A549 treated with GW870086 at 1 μM for 4 hours (cell line): ENCODE measurements around the gene IMP3. TPM values are rescaled to one million over a fixed set of nuclear protein-coding genes. Genes with fewer than 3 reads are reported as not detected.

Experiments
- total RNA-seq: library from RNA; stranded (reverse); fragments of 200-300 nt; extraction: Qiagen RNA extraction; gene quantifications from 5 replicates; pipeline ENCODE4 v1.2.3, GENCODE V29; 2022; ENCODE audit warnings: low read depth

The IMP3 gene, protein sequence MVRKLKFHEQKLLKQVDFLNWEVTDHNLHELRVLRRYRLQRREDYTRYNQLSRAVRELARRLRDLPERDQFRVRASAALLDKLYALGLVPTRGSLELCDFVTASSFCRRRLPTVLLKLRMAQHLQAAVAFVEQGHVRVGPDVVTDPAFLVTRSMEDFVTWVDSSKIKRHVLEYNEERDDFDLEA
- total RNA-seq: 89.6 to 123 TPM (median 116 TPM) in 5 replicates

GRCh38 chr15:75639709-75640482 lies at the start of gene IMP3:
Gene IMP3, minus strand, starts transcription at chr15:75640224. Its CDS starts 56 bp downstream, at chr15:75640168.

DNA sequence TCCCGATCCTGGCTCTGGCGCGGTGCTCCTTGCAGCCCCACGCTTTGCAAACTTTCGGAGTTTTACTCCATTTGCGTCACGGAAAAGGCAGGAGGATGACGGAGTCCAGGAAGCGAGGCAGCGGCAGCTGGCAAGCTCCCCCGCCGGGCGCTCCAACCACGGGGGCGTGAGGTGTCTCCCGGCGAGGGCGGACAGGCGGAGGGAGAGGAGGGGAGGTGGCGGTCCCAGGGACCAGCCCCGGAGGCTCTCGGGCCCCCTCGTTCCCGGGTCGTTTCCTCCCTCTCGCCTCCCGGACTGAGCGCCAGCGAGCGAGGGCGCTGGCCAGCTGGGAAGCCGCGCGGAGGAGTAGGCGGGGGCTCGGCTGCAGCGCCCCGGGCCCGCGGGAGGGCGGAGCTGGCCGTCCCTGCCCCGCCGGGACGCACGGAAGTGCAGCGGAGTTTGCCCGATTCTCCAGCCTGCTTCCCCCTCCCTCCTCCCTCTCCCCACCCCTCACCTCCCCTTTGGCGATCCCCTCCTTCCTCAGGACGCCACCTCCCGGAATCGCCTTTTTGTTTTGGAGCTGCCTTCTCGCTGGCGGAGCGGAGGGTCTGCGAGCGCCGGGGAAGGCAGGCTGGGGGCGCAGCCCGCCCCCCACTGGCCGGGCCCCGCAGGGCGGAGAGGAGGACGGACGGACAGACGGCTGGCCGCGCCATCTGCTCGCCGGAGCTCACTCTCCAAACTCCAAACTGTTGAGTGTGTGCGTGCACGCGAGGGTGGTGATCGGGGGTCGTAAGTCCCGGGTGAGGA lies 7.5 kb upstream of the IMP3 start, which contains the start of gene SNX33:
Gene SNX33, plus strand, starts transcription at position 543 of the 786 bp plus-strand sequence. CDS start 1,191 bp downstream, outside the sequence.

DNA sequence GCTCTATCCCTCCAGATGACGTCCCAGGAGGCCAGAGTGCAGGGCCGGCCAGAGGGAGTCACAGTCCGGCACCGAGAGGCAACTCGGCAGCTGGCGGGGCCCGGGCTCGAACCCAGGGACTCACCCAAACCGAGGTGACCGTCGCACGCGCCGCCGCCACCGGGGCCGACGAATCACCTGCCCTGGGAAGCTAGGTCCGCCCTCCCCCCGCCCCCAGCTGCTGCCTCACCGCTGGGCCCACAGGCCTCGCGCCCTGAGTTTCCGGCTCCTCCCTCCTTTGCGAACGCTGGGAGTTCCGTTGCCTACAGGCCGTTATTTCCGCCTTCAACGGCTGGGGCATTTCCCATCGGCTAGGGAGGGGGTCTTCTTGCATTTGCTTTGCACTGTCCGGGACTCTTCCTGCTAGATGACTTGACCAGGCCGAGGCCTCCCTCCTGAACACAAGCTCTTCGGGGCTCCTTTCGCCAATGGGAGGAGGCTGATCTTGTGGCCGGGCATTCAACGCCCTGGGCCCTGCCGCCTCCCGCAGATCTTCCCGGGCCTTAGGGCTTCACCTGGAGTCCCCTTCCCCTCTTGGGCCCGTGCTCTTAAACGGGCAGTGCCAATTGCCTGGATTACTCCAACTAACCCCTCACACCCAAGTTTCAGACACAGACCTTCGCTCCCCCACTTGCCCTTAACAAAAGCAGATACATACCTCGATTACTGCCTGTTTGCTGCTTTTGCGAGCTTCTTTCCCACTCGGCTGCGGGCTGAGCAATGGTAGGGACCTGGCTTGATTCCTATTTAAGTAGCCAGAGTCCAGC lies 14.3 kb downstream of the IMP3 start, which contains the start of gene SNUPN:
Gene SNUPN, minus strand, starts transcription at position 184 of the 806 bp plus-strand sequence. CDS start 4,674 bp downstream, outside the sequence.

Other genes starting within 250 kb of the IMP3 start
- 22.0 to 30.8 TPM (median 28.6 TPM) in 5 replicates for gene SIN3A, start 188.5 kb downstream of the IMP3 start, total RNA-seq
- gene PTPN9, start 60.9 kb downstream of the IMP3 start, total RNA-seq: 36.4 to 48.2 TPM (median 44.9 TPM) in 5 replicates
- 29.1 to 32.1 TPM (median 29.9 TPM) in 5 replicates for gene SNUPN, start 14.5 kb downstream of the IMP3 start, total RNA-seq
- gene SNX33, start 7.7 kb upstream of the IMP3 start, total RNA-seq: 10.3 to 15.7 TPM (median 14.2 TPM) in 5 replicates
- 0.08 to 0.20 TPM (median 0.14 TPM) in 5 replicates for gene CSPG4, start 72.6 kb upstream of the IMP3 start, total RNA-seq
- gene UBE2Q2, start 203.2 kb upstream of the IMP3 start, total RNA-seq: 32.3 to 44.9 TPM (median 39.8 TPM) in 5 replicates